MCF 10A (cell line): ENCODE data around the gene NPAS1. TPM values are rescaled to one million over a fixed set of nuclear protein-coding genes. Genes with fewer than 3 reads are reported as not detected.
A peak's percentile ranks its signal among the peaks of the same experiment; 100 is the strongest.

Experiments
- BruUV-seq: library from RNA; stranded (reverse); fragments of 400-500 nt; replicated peaks from 2 replicates; lab custom pipeline; 2021; lab: Mats Ljungman, UMichigan
- CTCF ChIA-PET: fragments of 300-600 bp; sonication (Branson Sonifier 250); formaldehyde crosslinking; extraction: SDS; loops from one replicate; lab custom pipeline; 2021; ENCODE audit warnings: antibody characterized with exemption, inconsistent platforms; lab: Yijun Ruan, JAX
- POLR2A ChIA-PET: fragments of 300-600, 350-650 bp; sonication (Branson Sonifier 250); formaldehyde crosslinking; extraction: SDS; loops from one replicate; lab custom pipeline; 2020; ENCODE audit warnings: antibody characterized with exemption, inconsistent platforms; lab: Yijun Ruan, JAX
- DNase-seq: peaks from one replicate; pipeline ENCODE4 v3.0.0-alpha.2; 2018; ENCODE audit not compliant: unreplicated experiment
- H3K27ac Mint-ChIP-seq: one replicate; pipeline ENCODE4 v1.8.0; 2022; ENCODE audit warnings: mild to moderate bottlenecking, low read depth, mixed read lengths; ENCODE audit not compliant: unreplicated experiment
- H3K27me3 Mint-ChIP-seq: one replicate; pipeline ENCODE4 v1.8.0; 2022; ENCODE audit warnings: mixed read lengths; ENCODE audit not compliant: insufficient read depth, unreplicated experiment
- H3K36me3 Mint-ChIP-seq: one replicate; pipeline ENCODE4 v1.8.0; 2022; ENCODE audit warnings: mild to moderate bottlenecking, moderate library complexity, mixed read lengths; ENCODE audit not compliant: insufficient read depth, unreplicated experiment
- H3K4me1 Mint-ChIP-seq: one replicate; pipeline ENCODE4 v1.8.0; 2022; ENCODE audit warnings: mixed read lengths; ENCODE audit not compliant: insufficient read depth, unreplicated experiment
- H3K4me3 Mint-ChIP-seq: one replicate; pipeline ENCODE4 v1.8.0; 2022; ENCODE audit warnings: mild to moderate bottlenecking, moderate library complexity, mixed read lengths; ENCODE audit not compliant: unreplicated experiment
- H3K9me3 Mint-ChIP-seq: one replicate; pipeline ENCODE4 v1.8.0; 2022; ENCODE audit warnings: mixed read lengths; ENCODE audit not compliant: unreplicated experiment
- intact Hi-C: fragments of 100-400 bp; cut with micrococcal nuclease; formaldehyde crosslinking; loops from 2 replicates; pipeline ENCODE4 v1.14.1; 2022
- total RNA-seq: library from RNA; stranded (reverse); gene quantifications from 2 replicates; pipeline ENCODE4 v1.2.3, GENCODE V29; 2022
- TF ChIP-seq, protein P1 (sequence below): fragments of 200-600 bp; IDR thresholded peaks from one replicate; pipeline ENCODE4 v1.8.0; 2022; ENCODE audit warnings: antibody characterized with exemption, mild to moderate bottlenecking; ENCODE audit not compliant: unreplicated experiment

Gene NPAS1
- total RNA-seq, 1 experiment from 2014 or later, result 0.68 TPM

DNA sequence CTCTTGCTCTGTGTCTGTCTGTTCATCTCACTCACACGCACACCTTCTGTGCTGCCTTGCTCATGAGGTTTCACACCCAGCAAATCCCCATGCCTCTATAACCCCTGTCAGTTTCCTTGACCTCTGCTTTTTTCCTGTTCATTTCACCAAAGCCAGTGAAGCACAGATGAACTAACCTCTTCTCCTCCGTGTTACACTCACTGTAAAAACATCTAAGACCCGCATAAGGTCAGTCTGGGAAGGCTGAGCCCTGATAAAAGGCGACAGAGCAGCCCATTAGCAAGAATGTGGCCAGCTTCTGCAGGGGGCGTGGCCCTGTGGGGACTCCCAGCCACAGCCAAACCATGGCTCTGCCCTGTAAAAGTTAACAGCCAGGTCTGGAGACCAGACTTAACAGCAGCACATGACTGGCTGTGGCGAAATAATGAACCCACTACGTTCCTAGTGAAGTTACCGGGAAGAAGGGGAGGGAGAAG is 42.8 kb upstream of the NPAS1 start:
- Mint-ChIP-seq H3K9me3 (no peaks in the 10 kb centered on the region), H3K27me3 (no peaks in the 10 kb centered on the region), H3K36me3 (peaks cover 26% of the 10 kb centered on the region), H3K27ac (peak overlapping the region; percentile 43), H3K4me1 (peaks cover 27% of the 10 kb centered on the region), H3K4me3 (no peak overlapping the region)
- TF ChIP-seq, protein P1, sequence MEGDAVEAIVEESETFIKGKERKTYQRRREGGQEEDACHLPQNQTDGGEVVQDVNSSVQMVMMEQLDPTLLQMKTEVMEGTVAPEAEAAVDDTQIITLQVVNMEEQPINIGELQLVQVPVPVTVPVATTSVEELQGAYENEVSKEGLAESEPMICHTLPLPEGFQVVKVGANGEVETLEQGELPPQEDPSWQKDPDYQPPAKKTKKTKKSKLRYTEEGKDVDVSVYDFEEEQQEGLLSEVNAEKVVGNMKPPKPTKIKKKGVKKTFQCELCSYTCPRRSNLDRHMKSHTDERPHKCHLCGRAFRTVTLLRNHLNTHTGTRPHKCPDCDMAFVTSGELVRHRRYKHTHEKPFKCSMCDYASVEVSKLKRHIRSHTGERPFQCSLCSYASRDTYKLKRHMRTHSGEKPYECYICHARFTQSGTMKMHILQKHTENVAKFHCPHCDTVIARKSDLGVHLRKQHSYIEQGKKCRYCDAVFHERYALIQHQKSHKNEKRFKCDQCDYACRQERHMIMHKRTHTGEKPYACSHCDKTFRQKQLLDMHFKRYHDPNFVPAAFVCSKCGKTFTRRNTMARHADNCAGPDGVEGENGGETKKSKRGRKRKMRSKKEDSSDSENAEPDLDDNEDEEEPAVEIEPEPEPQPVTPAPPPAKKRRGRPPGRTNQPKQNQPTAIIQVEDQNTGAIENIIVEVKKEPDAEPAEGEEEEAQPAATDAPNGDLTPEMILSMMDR, result no peak
- no TSS peak for BruUV-seq
- ChIA-PET CTCF (interaction anchor here (0.6 to 1.1 kb wide), 6 partner anchors 14 to 227 kb away, joined by 3 to 7 read pairs (median 3); no protein-coding TSS in a partner anchor), POLR2A (interaction anchor here (0.6 to 2.1 kb wide), 7 partner anchors 9 to 137 kb away, joined by 3 to 13 read pairs (median 5); partner anchors contain the start of genes ARHGAP35 and ZC3H4)
- intact Hi-C loops, result no loop called here
- DNase-seq, result no peak

DNA sequence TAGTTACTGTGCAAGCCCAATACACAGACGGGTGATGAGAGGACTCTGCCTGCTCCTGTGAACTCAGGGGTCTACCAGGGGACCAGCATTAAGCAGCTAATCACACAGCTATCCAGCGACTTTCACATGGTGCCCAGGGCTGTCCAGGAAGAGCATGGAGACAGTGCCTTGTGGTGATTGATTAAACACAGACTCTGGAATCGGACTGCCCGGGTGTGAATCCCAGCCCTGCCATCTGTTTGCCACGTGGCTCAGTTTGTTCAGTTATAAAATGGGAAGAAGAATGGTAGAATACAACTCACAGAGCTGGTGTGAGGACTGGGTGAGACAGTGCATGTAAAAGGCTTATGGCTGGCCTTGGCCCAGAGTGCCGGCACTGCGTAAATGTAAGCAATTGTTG is 42.1 kb upstream of the NPAS1 start:
- DNase-seq, result no peak
- Mint-ChIP-seq H3K4me1 (peaks cover 27% of the 10 kb centered on the region), H3K27me3 (no peaks in the 10 kb centered on the region), H3K36me3 (peaks cover 31% of the 10 kb centered on the region), H3K9me3 (no peaks in the 10 kb centered on the region), H3K27ac (no peak overlapping the region), H3K4me3 (no peak overlapping the region)
- ChIA-PET POLR2A (interaction anchor here (1.5 kb wide), 1 partner anchor 9 kb away, joined by 5 read pairs; no protein-coding TSS in a partner anchor), CTCF (interaction anchor here (0.6 to 1.0 kb wide), 2 partner anchors 13 to 135 kb away, joined by 3 read pairs; no protein-coding TSS in a partner anchor)
- BruUV-seq, result no TSS peak
- TF ChIP-seq, protein P1, result no peak
- intact Hi-C loops, result no loop called here

DNA sequence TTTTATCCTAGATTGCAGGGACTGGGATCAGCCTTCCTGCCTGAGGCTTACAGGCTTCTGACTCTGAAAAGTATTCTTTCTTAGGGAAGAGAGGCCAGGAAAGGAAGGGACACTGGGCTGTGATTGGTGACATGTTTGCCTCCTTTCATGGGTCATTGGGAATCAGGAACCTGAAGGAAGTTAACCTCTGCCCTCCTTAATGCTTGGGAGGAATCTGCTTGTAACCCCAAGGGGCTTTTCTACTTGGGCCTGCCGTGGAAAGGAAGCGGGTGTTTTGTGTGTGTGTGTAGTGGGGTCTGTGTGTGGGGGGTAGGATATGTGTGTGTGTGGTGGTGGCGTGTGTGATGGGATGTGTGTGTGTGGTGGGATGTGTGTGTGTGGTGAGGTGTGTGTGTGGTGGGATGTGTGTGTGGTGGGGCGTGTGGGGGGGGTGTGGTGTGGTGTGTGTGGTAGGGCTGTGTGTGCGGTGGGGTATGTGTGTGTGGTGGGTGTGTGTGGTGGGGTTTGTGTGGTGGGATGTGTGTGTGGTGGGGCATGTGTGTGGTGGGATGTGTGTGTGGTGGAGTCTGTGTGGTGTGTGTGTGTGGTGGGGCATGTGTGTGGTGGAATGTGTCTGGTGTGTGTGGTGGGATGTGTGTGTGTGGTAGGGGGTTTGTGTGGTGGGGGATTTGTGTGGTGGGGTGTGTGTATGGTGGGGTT is 41.3 kb upstream of the NPAS1 start:
- peaks cover 27% of the 10 kb centered on the region for H3K4me1 Mint-ChIP-seq
- no peaks in the 10 kb centered on the region for H3K27me3 Mint-ChIP-seq

More for the DNA sequence above, 41.3 kb upstream of the NPAS1 start:
- intact Hi-C loops, result no loop called here
- Mint-ChIP-seq H3K9me3 (no peaks in the 10 kb centered on the region), H3K4me3 (no peak overlapping the region), H3K36me3 (peaks cover 34% of the 10 kb centered on the region), H3K27ac (no peak overlapping the region)
- ChIA-PET POLR2A (no interaction called here), CTCF (no interaction called here)
- BruUV-seq, result no TSS peak
- TF ChIP-seq, protein P1, result no peak
- DNase-seq, result no peak
